K562 (cell line): ENCODE data around the gene HOXC10. TPM values are rescaled to one million over a fixed set of nuclear protein-coding genes. Genes with fewer than 3 reads are reported as not detected.

Experiments
- CHD7 ChIP-seq: fragments of 200-600 bp; sonication (generic); IDR thresholded peaks from one replicate; pipeline ENCODE4 v1.6.1; 2012; ENCODE audit warnings: mild to moderate bottlenecking, low read depth, low read length, inconsistent platforms
- DPF2 ChIP-seq: fragments of 450-650 bp; IDR thresholded peaks from 2 replicates; pipeline ENCODE4 v1.6.1; 2016
- HBP1 ChIP-seq: fragments of 450-650 bp; formaldehyde crosslinking; IDR thresholded peaks from 2 replicates; pipeline ENCODE4 v1.4.0; 2022; ENCODE audit warnings: missing genetic modification characterization
- HMG20B ChIP-seq: fragments of 250-450 bp; sonication (Bioruptor Pico); IDR thresholded peaks from 2 replicates; pipeline ENCODE4 v1.5.0; 2021; ENCODE audit warnings: mild to moderate bottlenecking
- JUNB ChIP-seq: fragments of 450-650 bp; formaldehyde crosslinking; conservative IDR thresholded peaks from 2 replicates; pipeline ENCODE4 v1.4.0; 2020; ENCODE audit warnings: mild to moderate bottlenecking
- POU5F1 ChIP-seq: fragments of 150-350 bp; IDR thresholded peaks from 2 replicates; pipeline ENCODE4 v1.6.1; 2014; ENCODE audit warnings: borderline replicate concordance, low read length, low read depth, mild to moderate bottlenecking; ENCODE audit not compliant: partially characterized antibody
- RHOXF2B ChIP-seq: fragments of 250-450 bp; sonication (Bioruptor Pico); conservative IDR thresholded peaks from 2 replicates; pipeline ENCODE4 v1.5.1; 2021
- TEAD4 ChIP-seq, 2 experiments: sonication (generic) in 1 of 2; formaldehyde crosslinking in 1 of 2; IDR thresholded peaks; 2 replicates each; pipeline versions ENCODE4 v1.6.1 to v1.8.0; 2012 to 2022; ENCODE audit warnings: borderline replicate concordance in 1 of 2, inconsistent platforms in 1 of 2, low read length in 1 of 2, mild to moderate bottlenecking in 1 of 2, missing genetic modification reagents in 1 of 2
- YY1 ChIP-seq, 3 experiments: IDR thresholded peaks; 2 replicates each; pipeline ENCODE4 v1.6.1; 2011; ENCODE audit warnings: low read length in 2 of 3, mild to moderate bottlenecking in 2 of 3, moderate library complexity in 2 of 3, borderline replicate concordance in 1 of 3, control low read depth in 1 of 3, low read depth in 1 of 3; ENCODE audit not compliant: insufficient read depth in 3 of 3, insufficient replicate concordance in 2 of 3, control insufficient read depth in 1 of 3, insufficient read length in 1 of 3; ENCODE audit errors: extremely low read depth in 1 of 3
- ZBTB2 ChIP-seq: fragments of 450-650 bp; IDR thresholded peaks from 2 replicates; pipeline ENCODE4 v1.6.1; 2016; ENCODE audit warnings: antibody characterized with exemption
- ZNF282 ChIP-seq: sonication (generic); formaldehyde crosslinking; IDR thresholded peaks from 2 replicates; pipeline ENCODE4 v1.8.1; 2023; ENCODE audit warnings: missing genetic modification reagents
- ZNF551 ChIP-seq: fragments of 250-450 bp; sonication (Bioruptor Pico); IDR thresholded peaks from 2 replicates; pipeline ENCODE4 v1.5.0; 2021; ENCODE audit warnings: mild to moderate bottlenecking, moderate library complexity
- ZNF668 ChIP-seq: fragments of 250-450 bp; sonication (Bioruptor Pico); IDR thresholded peaks from 2 replicates; pipeline ENCODE4 v1.8.0; 2022; ENCODE audit warnings: mild to moderate bottlenecking, inconsistent platforms
- polyA plus RNA-seq, 8 experiments: library from polyadenylated mRNA; depleted of rRNA in 4 of 8; stranded (reverse) in 5 of 8; unstranded in 3 of 8; fragments of >200 nt; fragmentation: Nextera tagmentation in 2 of 8; fragmentation: Illumina TruSeq in 1 of 8; extraction: Ambion mirVana in 2 of 8; extraction: Trizol in 1 of 8; gene quantifications; 2 replicates each; pipeline versions ENCODE4 v1.2.1 to v1.2.3, GENCODE V29; 2011 to 2014; ENCODE audit warnings: inconsistent platforms in 1 of 8, missing spikeins in 1 of 8
- total RNA-seq, 7 experiments: library from RNA; depleted of rRNA in 6 of 7; stranded (reverse); fragments of >200 nt in 6 of 7; fragmentation: Illumina TruSeq in 2 of 7; extraction: Trizol in 2 of 7; gene quantifications; 2 replicates each; pipeline versions ENCODE4 v1.2.1 to v1.2.3, GENCODE V29; 2011 to 2021; ENCODE audit warnings: low replicate concordance in 1 of 7

HOXC10 gene
- total and polyA plus RNA-seq, 9 of the 15 experiments (the other 6 are each of a cell fraction or from before 2014, with no cell fraction given), result 0.13 to 0.77 (median 0.35) TPM; not detected in 2

- TF ChIP-seq CHD7 (no peak), DPF2 (0 out of 2 replicates have a peak, but pooled peaks have one; percentile 17), TEAD4 (IDR thresholded peaks at IDR 0.05; ENCODE audit: low read length) (no peak), TEAD4 (CRISPR knock-in tag; IDR thresholded peaks at IDR 0.05; ENCODE audit: borderline replicate concordance) (no peak), YY1 (IDR thresholded peaks at IDR 0.05; ENCODE audit: borderline replicate concordance in 1 of 3, control insufficient read depth in 1 of 3, extremely low read depth in 1 of 3, insufficient read depth in 3 of 3, insufficient read length in 1 of 3, insufficient replicate concordance in 2 of 3, low read depth in 1 of 3, low read length in 2 of 3) (peak in 1 of 3 experiments; percentile 13), HBP1 (CRISPR knock-in tag) (no peak), HMG20B (no peak), POU5F1 (no peak), ZNF668 (CRISPR knock-in tag) (no peak), ZBTB2 (no peak), ZNF551 (CRISPR knock-in tag) (no peak), ZNF282 (CRISPR knock-in tag) (no peak), JUNB (CRISPR knock-in tag) (no peak), RHOXF2B (CRISPR knock-in tag) (no peak)
Measured at GRCh38 chr12:54018468-54018984, 33.6 kb downstream of the HOXC10 start (continued).
